IMR-90 (cell line): ENCODE results near the gene RAD23B.
"Not testable (repeated sequence)": the region's sequence is repeated elsewhere in the genome, so short reads cannot be mapped to it uniquely, and the experiment has no call there.

Experiments used
- BHLHE40 ChIP-seq: fragments of 150-350 bp; IDR thresholded peaks from 2 replicates; pipeline ENCODE4 v1.6.1; 2016; ENCODE audit warnings: mild to moderate bottlenecking, low read depth, low read length
- CEBPB ChIP-seq: IDR thresholded peaks from 2 replicates; pipeline ENCODE4 v1.6.1; 2012; ENCODE audit warnings: low read depth, low read length, improper control_type of control experiment
- CHD1 ChIP-seq: IDR thresholded peaks from 2 replicates; pipeline ENCODE4 v1.6.1; 2012; ENCODE audit warnings: low read depth, low read length, improper control_type of control experiment
- FOS ChIP-seq: fragments of 150-350 bp; IDR thresholded peaks from 2 replicates; pipeline ENCODE4 v1.6.1; 2016; ENCODE audit warnings: low read depth, low read length
- MAFK ChIP-seq: IDR thresholded peaks from 2 replicates; pipeline ENCODE4 v1.6.1; 2012; ENCODE audit warnings: low read depth, low read length, improper control_type of control experiment
- MXI1 ChIP-seq: IDR thresholded peaks from 2 replicates; pipeline ENCODE4 v1.6.1; 2012; ENCODE audit warnings: low read depth, mild to moderate bottlenecking, low read length, moderate library complexity, borderline replicate concordance
- NFE2L2 ChIP-seq: fragments of 150-350 bp; IDR thresholded peaks from 2 replicates; pipeline ENCODE4 v1.6.1; 2016; ENCODE audit warnings: low read depth, mild to moderate bottlenecking, low read length
- POLR2A ChIP-seq: IDR thresholded peaks from 2 replicates; pipeline ENCODE4 v1.6.1; 2012; ENCODE audit warnings: mild to moderate bottlenecking, low read depth, low read length
- RAD21 ChIP-seq: IDR thresholded peaks from 2 replicates; pipeline ENCODE4 v1.6.1; 2012; ENCODE audit warnings: low read length, improper control_type of control experiment
- RFX5 ChIP-seq: IDR thresholded peaks from 2 replicates; pipeline ENCODE4 v1.8.0; 2012; ENCODE audit warnings: low read depth, mild to moderate bottlenecking, low read length, moderate library complexity
- SMC3 ChIP-seq: fragments of 150-350 bp; IDR thresholded peaks from 2 replicates; pipeline ENCODE4 v1.6.1; 2016; ENCODE audit warnings: low read depth, mild to moderate bottlenecking, antibody characterized with exemption, low read length, moderate library complexity
- TF ChIP-seq, protein P1 (sequence below): conservative IDR thresholded peaks from 2 replicates; pipeline ENCODE4 v1.5.1; 2012; ENCODE audit warnings: mild to moderate bottlenecking, low read depth, low read length, improper control_type of control experiment
- TF ChIP-seq, protein P2 (sequence below): fragments of 150-350 bp; IDR thresholded peaks from 2 replicates; pipeline ENCODE4 v1.6.1; 2017; ENCODE audit warnings: mild to moderate bottlenecking, antibody characterized with exemption, low read length, low read depth
- TF ChIP-seq, protein P3 (sequence below): fragments of 150-350 bp; IDR thresholded peaks from 2 replicates; pipeline ENCODE4 v1.6.1; 2016; ENCODE audit warnings: low read depth, mild to moderate bottlenecking, low read length, moderate library complexity, borderline replicate concordance

DNA sequence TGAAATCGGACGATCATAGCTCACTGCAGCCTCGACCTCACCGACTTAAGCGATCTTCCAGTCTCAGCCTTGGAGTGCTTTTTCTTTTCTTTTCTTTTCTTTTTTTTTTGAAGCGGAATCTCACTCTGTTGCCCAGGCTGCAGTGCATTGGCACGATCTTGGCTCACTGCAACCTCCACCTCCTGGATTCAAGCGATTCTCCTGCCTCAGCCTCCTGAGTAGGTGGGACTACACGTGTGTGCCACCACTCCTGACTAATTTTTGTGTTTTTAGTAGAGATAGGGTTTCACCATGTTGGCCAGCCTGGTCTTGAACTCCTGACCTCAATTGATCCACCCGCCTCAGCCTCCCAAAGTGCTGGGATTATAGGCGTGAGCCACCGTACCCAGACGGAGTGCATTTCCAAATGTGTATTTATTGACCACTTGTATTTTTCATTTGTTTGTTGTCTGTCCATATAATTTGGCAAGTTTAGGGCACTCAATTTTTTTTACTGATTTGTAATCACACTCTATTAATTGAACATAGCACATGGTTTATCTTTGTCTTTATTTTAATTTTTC is 23.2 kb upstream of the RAD23B start:
- TF ChIP-seq POLR2A, FOS, RFX5, CHD1, RAD21, MXI1, NFE2L2, CEBPB, SMC3, MAFK, BHLHE40: not testable (repeated sequence)
- TF ChIP-seq, protein P1, sequence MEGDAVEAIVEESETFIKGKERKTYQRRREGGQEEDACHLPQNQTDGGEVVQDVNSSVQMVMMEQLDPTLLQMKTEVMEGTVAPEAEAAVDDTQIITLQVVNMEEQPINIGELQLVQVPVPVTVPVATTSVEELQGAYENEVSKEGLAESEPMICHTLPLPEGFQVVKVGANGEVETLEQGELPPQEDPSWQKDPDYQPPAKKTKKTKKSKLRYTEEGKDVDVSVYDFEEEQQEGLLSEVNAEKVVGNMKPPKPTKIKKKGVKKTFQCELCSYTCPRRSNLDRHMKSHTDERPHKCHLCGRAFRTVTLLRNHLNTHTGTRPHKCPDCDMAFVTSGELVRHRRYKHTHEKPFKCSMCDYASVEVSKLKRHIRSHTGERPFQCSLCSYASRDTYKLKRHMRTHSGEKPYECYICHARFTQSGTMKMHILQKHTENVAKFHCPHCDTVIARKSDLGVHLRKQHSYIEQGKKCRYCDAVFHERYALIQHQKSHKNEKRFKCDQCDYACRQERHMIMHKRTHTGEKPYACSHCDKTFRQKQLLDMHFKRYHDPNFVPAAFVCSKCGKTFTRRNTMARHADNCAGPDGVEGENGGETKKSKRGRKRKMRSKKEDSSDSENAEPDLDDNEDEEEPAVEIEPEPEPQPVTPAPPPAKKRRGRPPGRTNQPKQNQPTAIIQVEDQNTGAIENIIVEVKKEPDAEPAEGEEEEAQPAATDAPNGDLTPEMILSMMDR = not testable (repeated sequence)
- TF ChIP-seq, protein P2, sequence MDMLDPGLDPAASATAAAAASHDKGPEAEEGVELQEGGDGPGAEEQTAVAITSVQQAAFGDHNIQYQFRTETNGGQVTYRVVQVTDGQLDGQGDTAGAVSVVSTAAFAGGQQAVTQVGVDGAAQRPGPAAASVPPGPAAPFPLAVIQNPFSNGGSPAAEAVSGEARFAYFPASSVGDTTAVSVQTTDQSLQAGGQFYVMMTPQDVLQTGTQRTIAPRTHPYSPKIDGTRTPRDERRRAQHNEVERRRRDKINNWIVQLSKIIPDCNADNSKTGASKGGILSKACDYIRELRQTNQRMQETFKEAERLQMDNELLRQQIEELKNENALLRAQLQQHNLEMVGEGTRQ = not testable (repeated sequence)
- TF ChIP-seq, protein P3, sequence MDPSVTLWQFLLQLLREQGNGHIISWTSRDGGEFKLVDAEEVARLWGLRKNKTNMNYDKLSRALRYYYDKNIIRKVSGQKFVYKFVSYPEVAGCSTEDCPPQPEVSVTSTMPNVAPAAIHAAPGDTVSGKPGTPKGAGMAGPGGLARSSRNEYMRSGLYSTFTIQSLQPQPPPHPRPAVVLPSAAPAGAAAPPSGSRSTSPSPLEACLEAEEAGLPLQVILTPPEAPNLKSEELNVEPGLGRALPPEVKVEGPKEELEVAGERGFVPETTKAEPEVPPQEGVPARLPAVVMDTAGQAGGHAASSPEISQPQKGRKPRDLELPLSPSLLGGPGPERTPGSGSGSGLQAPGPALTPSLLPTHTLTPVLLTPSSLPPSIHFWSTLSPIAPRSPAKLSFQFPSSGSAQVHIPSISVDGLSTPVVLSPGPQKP = not testable (repeated sequence)
